Measurements from ENCODE around the gene MAP7. TPM values are rescaled to one million over a fixed set of nuclear protein-coding genes. Genes with fewer than 3 reads are reported as not detected.

MAP7 gene
- total and polyA plus RNA-seq, 2 experiments from 2014 or later, result 44.7 to 49.2 TPM

- TF ChIP-seq, protein P1, sequence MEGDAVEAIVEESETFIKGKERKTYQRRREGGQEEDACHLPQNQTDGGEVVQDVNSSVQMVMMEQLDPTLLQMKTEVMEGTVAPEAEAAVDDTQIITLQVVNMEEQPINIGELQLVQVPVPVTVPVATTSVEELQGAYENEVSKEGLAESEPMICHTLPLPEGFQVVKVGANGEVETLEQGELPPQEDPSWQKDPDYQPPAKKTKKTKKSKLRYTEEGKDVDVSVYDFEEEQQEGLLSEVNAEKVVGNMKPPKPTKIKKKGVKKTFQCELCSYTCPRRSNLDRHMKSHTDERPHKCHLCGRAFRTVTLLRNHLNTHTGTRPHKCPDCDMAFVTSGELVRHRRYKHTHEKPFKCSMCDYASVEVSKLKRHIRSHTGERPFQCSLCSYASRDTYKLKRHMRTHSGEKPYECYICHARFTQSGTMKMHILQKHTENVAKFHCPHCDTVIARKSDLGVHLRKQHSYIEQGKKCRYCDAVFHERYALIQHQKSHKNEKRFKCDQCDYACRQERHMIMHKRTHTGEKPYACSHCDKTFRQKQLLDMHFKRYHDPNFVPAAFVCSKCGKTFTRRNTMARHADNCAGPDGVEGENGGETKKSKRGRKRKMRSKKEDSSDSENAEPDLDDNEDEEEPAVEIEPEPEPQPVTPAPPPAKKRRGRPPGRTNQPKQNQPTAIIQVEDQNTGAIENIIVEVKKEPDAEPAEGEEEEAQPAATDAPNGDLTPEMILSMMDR (conservative IDR thresholded peaks at IDR 0.05; ENCODE audit: low read depth in 2 of 2), result no peak
- no peak for TF ChIP-seq CREB1 (CRISPR knock-in tag; IDR thresholded peaks at IDR 0.05; ENCODE audit: low read depth)
- no peak for TF ChIP-seq EZH2phosphoT487 (IDR thresholded peaks at IDR 0.05; ENCODE audit: unreplicated experiment)
- TF ChIP-seq NANOG (IDR thresholded peaks at IDR 0.05; ENCODE audit: borderline replicate concordance), result no peak
- no peak for TF ChIP-seq POLR2AphosphoS5 (IDR thresholded peaks at IDR 0.05; ENCODE audit: low read depth)
- TF ChIP-seq STAT1 (IDR thresholded peaks at IDR 0.05; ENCODE audit: unreplicated experiment), result no peak
- TF ChIP-seq ETS1 (IDR thresholded peaks at IDR 0.05), result no peak
- TF ChIP-seq ZNF331 (CRISPR knock-in tag; IDR thresholded peaks at IDR 0.05; ENCODE audit: low read depth), result no peak
Measured at GRCh38 chr6:136532030-136532429, 18.2 kb downstream of the MAP7 start (continued).

GRCh38 chr6:136529710-136530109 lies 20.5 kb downstream of the MAP7 start:
- no peak overlapping the region for H3K4me2 ChIP-seq

More at GRCh38 chr6:136529710-136530109, 20.5 kb downstream of the MAP7 start:
- Mint-ChIP-seq H3K36me3 (ENCODE audit: low read depth) (no peaks in the 10 kb centered on the region), H3K27me3 (ENCODE audit: insufficient read depth, low read depth, poor library complexity) (peaks cover 11% of the 10 kb centered on the region), H3K9me3 (no peaks in the 10 kb centered on the region), H3K27ac (no peak overlapping the region; the same call in 1 of the 2 replicates), H3K4me1 (peaks cover 80% of the 10 kb centered on the region), H3K4me3 (no peak overlapping the region)
- peaks cover 10% of the 10 kb centered on the region for H4K20me1 ChIP-seq (replicated peaks; ENCODE audit: insufficient read depth)
- no peak overlapping the region for H3K4me3 ChIP-seq
- DNase-seq (ENCODE audit: low spot score) (no peak), ATAC-seq (no peak)
- no peaks in the 10 kb centered on the region for H3K27me3 ChIP-seq (ENCODE audit: insufficient read depth)
- H3K9me2 ChIP-seq (ENCODE audit: insufficient read depth), result no peaks in the 10 kb centered on the region
- H3K27ac ChIP-seq (ENCODE audit: low read depth), result peak overlapping the region; percentile 22; the same call in 1 of the 2 replicates
- TF ChIP-seq REST (IDR thresholded peaks at IDR 0.05; ENCODE audit: unreplicated experiment) (no peak), ZNF114 (CRISPR knock-in tag; IDR thresholded peaks at IDR 0.05) (no peak), STAT1 (IDR thresholded peaks at IDR 0.05; ENCODE audit: unreplicated experiment) (no peak), ETS1 (IDR thresholded peaks at IDR 0.05) (no peak)
- no peaks in the 10 kb centered on the region for H3K36me3 ChIP-seq (ENCODE audit: insufficient read depth)
- peaks cover 97% of the 10 kb centered on the region for H3K79me2 ChIP-seq (replicated peaks; ENCODE audit: insufficient read depth)
- H2AFZ ChIP-seq, result no peak overlapping the region
- no peaks in the 10 kb centered on the region; the same call in 1 of the 2 replicates for H3F3A ChIP-seq (replicated peaks; ENCODE audit: low read depth)
- H3K4me1 ChIP-seq (ENCODE audit: insufficient read depth), result peaks cover 77% of the 10 kb centered on the region
